Stimulated activated effector memory CD8-positive, alpha-beta T cell treated with anti-CD3 and anti-CD28 coated beads, Interleukin-12 subunit alpha, Interleukin-12 subunit beta, amount 100 ng/mL, for 72 hours (primary cell): ENCODE results near the gene DNAAF5.
A peak's percentile ranks its signal among the peaks of the same experiment; 100 is the strongest.

Experiments
- ATAC-seq: fragments of 150-1000 bp; cut with Tn5 transposase; 2 replicates; pipeline ENCODE4 v1.10.0; 2021
- DNase-seq, 2 donors: peaks; one replicate each; pipeline ENCODE4 v3.0.0; 2021 to 2022; ENCODE audit warnings: low spot score in 2 of 2
- H3K27ac Mint-ChIP-seq: one replicate; pipeline ENCODE4 v1.8.0; 2022; ENCODE audit warnings: mild to moderate bottlenecking, mixed read lengths
- H3K36me3 Mint-ChIP-seq: one replicate; pipeline ENCODE4 v1.8.0; 2022; ENCODE audit warnings: mild to moderate bottlenecking, mixed read lengths
- H3K4me1 Mint-ChIP-seq: one replicate; pipeline ENCODE4 v1.8.0; 2022; ENCODE audit warnings: mixed read lengths
- H3K4me3 Mint-ChIP-seq: one replicate; pipeline ENCODE4 v1.8.0; 2022; ENCODE audit warnings: mild to moderate bottlenecking, mixed read lengths
- H3K9me3 Mint-ChIP-seq: one replicate; pipeline ENCODE4 v1.8.0; 2022; ENCODE audit warnings: mixed read lengths

The DNAAF5 gene

DNA sequence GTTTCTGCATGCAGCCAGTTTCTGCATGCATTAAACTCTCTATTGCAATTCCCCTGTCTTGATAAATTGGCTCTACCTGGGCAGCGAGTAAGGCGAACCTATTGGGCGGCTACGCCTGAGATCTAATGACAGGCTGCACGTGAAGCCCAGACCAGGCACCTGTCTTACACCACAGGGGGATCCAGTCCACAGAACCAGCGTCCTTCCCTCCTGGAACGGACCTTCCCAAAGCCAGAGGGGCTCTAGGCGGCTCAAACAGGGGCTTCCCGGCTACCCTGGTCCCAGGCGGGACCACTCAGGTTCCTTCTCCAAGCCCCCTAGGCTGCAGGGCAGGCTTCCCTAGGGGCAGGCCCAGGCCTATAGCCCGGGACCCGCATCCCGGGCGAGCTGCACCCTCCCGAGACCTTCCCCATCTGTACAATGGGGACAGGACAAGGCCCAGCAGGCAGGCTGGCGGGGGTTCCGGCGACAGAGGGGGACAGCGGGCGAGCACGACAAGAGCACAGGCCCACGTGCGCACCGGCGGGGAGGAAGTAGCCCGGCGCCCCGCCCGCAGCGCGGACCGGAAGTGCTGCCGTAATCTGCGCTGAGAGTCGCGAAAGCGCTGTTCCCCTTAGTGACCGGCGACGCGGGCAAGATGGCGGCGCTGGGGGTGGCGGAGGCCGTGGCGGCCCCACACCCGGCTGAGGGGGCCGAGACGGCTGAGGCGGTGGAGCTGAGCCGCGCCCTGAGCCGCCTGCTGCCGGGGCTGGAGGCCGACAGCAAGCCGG lies at the start of gene DNAAF5:
DNAAF5 (plus strand) TSS at position 616 of the 770 bp plus-strand sequence; CDS start at position 638, 22 bp downstream.
- DNase-seq (peak; percentile 59 to 91), ATAC-seq (peak; percentile 95)
- Mint-ChIP-seq H3K27ac (peak within 1 kb of the TSS; percentile 87), H3K9me3 (no peaks in the 10 kb centered on the region), H3K4me3 (peak within 1 kb of the TSS; percentile 80), H3K4me1 (peaks cover 24% of the 10 kb centered on the region), H3K36me3 (peaks cover 16% of the 10 kb centered on the region)

DNA sequence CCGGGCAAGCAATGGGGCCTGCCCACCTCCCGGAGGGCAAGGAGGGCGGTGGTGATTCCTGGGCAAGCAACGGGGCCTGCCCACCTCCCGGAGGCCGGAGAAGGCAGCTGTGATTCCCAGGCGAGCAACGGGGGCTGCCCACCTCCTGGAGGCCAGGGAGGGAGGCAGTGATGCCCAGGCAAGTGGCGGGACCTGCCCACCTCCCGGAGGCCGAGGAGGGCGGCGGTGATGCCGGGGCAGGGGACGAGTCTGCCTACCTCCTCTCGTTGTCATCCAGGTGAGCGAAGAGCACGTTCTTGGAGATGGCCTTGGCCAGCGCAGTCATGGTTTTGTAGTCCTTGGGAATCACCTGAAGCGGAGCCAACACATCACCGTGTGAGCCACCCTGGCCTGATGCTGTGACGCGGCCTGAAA lies 49.5 kb upstream of the DNAAF5 start:
- no peak overlapping the region for H3K27ac Mint-ChIP-seq
- no peak for DNase-seq
- no peak overlapping the region for H3K4me3 Mint-ChIP-seq
- no peak for ATAC-seq
- peaks cover 14% of the 10 kb centered on the region for H3K36me3 Mint-ChIP-seq
- peaks cover 3% of the 10 kb centered on the region for H3K9me3 Mint-ChIP-seq
- peaks cover 8% of the 10 kb centered on the region for H3K4me1 Mint-ChIP-seq

DNA sequence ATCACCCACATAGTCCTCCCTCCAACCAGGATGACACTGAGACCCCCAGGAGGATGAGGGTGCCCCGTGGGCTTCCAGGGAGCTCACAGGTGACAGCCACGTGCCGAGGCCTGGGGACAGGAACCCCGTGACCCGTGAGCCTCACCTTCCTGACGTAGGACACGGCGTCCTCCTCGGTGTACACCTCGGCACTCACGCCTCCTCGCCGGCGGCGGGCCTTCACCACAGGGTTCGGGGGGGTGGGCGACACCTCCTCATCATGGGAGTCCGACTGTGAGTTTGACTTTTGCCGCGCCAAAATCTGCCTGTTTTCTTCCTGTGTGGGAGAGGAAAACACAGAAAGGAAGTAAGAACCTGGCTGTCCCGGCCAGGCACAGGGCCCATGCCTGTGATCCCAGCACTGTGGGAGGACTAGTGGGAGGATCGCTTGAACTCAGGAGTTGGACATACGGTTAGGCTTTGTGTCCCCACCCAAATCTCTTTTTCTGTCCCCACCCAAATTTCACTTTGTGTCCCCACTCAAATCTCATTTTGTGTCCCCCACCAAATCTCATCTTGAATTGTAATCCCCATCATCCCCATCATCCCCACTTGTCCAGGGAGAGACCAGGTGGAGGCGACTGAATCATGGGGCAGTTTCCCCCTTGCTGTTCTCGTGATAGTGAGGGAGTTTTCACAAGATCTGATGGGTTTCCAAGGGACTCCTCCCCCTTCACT lies 45.9 kb upstream of the DNAAF5 start:
- Mint-ChIP-seq H3K9me3 (peaks cover 7% of the 10 kb centered on the region), H3K4me1 (no peaks in the 10 kb centered on the region), H3K27ac (no peak overlapping the region), H3K4me3 (no peak overlapping the region), H3K36me3 (peaks cover 19% of the 10 kb centered on the region)
- DNase-seq = no peak
- no peak for ATAC-seq

DNA sequence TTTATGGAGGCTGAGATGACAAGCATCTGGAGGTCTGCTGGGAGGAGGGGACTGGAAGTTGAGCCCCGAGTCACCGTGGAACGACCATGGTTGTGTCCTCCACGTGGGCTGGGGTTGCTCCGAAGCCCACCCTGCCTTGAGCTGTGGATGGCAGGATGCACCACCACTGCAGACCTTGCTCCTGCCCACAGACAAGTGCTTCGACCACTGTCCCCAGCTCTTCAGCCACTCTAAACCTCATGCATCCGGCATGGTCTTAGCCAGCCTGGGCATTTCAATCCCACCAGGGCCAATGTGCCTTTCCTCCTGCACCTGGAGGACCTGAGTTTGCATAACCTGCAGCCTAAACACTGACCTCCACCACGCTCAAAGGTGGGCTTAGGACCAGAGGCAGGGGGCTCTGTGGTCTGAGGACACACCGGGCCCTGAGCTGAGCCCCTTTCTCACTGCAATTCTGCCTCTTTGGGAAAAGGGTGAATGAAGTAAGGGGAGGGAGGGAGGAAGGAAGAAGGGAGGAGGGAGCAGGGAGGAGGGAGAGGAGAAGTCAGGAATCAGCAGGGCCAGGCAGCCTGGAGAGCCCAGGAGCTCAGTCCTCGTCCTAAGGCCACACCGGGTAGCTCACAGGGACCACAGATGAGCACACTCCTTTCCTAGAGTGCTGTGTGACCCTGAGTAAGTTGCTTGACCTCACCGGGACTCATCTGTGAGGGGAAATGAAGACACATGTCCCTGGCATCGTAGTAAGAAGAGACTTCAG lies 44.8 kb upstream of the DNAAF5 start:
- Mint-ChIP-seq H3K36me3 (peaks cover 19% of the 10 kb centered on the region), H3K9me3 (peaks cover 10% of the 10 kb centered on the region), H3K4me3 (no peak overlapping the region), H3K4me1 (no peaks in the 10 kb centered on the region), H3K27ac (no peak overlapping the region)
- ATAC-seq = no peak
- no peak for DNase-seq

DNA sequence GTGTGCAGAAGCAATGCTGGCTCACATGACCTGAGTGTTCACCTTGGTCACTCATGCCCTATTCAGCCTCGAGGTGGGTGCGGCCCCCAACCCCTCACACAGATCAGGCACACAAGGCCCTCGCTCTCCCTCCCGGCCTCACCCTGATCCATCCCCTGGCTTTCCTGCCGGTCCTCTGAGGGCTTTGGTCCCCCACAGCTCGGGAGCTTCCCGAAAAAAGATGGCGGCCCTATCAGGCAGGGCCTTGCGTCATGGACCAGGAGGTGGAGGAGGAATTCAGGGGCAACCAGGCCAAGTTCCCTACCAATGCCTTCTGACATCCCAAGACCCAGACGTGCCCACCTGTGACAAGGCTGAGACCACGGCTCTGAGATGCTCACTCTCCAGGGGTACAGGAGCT lies 43.7 kb upstream of the DNAAF5 start:
- DNase-seq = no peak
- H3K9me3 Mint-ChIP-seq = peaks cover 17% of the 10 kb centered on the region
- H3K27ac Mint-ChIP-seq = no peak overlapping the region
- H3K4me3 Mint-ChIP-seq = no peak overlapping the region
- no peaks in the 10 kb centered on the region for H3K4me1 Mint-ChIP-seq
- H3K36me3 Mint-ChIP-seq = peaks cover 19% of the 10 kb centered on the region
- no peak for ATAC-seq

DNA sequence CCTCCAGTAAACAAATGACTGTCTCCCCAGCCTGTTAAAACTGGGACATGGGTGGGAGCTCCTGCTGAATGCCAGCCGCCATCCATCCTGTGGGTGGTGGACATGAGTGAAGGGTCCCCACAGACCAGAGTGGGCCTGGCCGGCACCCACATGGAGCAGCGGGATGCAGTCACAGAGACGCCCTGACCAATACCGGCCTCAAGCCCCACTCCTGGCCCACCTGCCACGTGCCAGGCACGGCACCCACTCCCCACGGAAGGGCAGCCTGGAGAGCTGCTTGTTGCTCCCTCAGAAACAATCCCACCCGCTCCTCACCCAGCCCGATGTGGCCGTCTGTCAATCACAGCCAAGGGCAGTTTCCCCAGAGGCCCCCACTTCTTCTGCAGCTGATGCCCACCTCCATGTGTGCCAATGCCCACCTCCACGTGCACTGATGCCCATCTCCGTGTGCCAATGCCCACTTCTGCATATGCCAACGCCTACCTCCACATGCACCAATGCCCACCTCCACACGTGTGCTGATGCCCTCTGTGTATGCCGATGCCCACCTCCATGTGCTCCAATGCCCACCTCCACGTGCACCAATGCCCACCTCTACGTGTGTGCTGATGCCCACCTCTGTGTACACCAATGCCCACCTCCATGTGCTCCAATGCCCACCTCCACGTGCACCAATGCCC lies 42.8 kb upstream of the DNAAF5 start:
- H3K27ac Mint-ChIP-seq = no peak overlapping the region
- no peak overlapping the region for H3K4me3 Mint-ChIP-seq
- peaks cover 19% of the 10 kb centered on the region for H3K9me3 Mint-ChIP-seq
- no peaks in the 10 kb centered on the region for H3K4me1 Mint-ChIP-seq
- DNase-seq (no peak), ATAC-seq (no peak)
- peaks cover 13% of the 10 kb centered on the region for H3K36me3 Mint-ChIP-seq

DNA sequence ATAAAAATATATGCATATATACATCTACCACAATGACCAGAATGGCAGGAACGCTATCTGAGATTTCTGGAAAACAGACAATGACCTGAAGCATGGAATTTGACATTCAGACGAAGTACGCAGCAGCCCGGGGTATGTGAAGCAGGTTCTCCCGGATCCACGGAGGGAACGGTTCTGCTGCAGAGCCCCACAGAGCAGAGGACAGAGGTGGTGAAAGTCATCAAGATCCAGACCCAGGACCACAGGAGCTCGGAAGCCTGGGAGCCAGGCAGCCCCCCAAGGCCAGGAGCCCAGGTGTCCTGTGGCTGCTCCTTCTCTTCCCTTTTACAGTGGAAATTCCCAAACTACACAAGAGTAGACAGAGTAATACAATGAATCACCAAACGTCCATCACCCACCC lies 42.1 kb upstream of the DNAAF5 start:
- Mint-ChIP-seq H3K4me3 (no peak overlapping the region), H3K27ac (no peak overlapping the region), H3K9me3 (peaks cover 21% of the 10 kb centered on the region), H3K4me1 (no peaks in the 10 kb centered on the region), H3K36me3 (peaks cover 9% of the 10 kb centered on the region)
- no peak for ATAC-seq
- no peak for DNase-seq

DNA sequence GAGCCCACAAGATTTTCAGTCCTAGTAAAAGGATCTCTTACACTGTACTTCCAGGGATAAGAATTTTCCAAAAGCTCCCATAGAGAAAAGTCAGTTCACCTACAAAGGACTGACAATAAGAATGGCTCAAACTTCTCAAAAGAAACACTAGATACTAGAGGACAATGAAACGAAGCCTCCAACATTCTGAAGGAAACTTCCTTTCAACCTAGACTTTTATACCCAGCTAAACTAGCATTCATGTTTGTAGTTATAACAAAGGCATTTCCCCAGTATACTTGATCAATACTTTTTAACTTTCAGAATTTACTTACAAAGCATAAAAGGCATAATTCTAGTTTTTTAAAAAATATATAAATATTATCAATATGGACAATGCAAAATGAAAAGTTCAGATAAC lies 41.0 kb upstream of the DNAAF5 start:
- DNase-seq (no peak), ATAC-seq (no peak)
- H3K9me3 Mint-ChIP-seq = peaks cover 21% of the 10 kb centered on the region
- peaks cover 5% of the 10 kb centered on the region for H3K36me3 Mint-ChIP-seq
- H3K27ac Mint-ChIP-seq = no peak overlapping the region
- no peaks in the 10 kb centered on the region for H3K4me1 Mint-ChIP-seq
- no peak overlapping the region for H3K4me3 Mint-ChIP-seq

DNA sequence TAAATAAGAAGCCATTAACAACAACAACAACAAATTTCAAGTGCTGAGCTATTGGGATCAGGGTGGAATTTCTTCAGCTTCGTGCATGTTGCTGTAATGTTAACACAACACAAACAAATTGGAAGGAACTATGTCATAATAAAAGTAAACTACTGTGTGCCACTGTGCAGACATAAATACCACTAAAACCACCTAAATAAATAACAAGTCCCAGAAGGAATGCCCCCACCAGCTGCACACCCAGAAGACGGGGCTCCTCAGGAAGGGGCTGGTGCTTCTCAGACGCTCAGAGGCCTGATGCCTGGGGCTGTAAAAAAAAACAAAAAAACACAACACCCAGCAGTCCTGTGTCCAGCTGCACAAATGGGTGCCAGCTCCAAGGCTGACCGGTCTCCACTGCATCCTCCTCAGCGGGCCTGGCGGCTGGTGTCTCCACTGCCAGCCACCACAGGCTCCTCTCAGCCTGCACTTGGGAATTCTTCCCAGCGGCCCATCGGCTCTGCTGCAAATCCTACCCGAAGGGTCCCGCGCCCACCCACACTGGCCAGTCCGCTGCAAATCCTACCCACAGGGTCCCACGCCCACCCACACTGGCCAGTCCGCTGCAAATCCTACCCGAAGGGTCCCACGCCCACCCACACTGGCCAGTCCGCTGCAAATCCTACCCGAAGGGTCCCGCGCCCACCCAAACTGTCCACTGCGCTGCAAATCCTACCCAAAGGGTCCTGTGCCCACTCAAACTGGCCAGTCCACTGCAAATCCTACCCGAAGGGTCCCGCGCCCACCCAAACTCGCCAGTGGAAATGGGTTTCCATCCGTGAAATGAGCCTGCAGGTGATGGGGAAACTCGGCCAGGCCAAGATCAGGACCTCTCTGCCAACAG lies 35.8 kb upstream of the DNAAF5 start:
- no peaks in the 10 kb centered on the region for H3K4me1 Mint-ChIP-seq
- DNase-seq (no peak), ATAC-seq (no peak)
- peaks cover 14% of the 10 kb centered on the region for H3K9me3 Mint-ChIP-seq
- H3K27ac Mint-ChIP-seq = no peak overlapping the region
- H3K36me3 Mint-ChIP-seq = no peaks in the 10 kb centered on the region
- H3K4me3 Mint-ChIP-seq = no peak overlapping the region

DNA sequence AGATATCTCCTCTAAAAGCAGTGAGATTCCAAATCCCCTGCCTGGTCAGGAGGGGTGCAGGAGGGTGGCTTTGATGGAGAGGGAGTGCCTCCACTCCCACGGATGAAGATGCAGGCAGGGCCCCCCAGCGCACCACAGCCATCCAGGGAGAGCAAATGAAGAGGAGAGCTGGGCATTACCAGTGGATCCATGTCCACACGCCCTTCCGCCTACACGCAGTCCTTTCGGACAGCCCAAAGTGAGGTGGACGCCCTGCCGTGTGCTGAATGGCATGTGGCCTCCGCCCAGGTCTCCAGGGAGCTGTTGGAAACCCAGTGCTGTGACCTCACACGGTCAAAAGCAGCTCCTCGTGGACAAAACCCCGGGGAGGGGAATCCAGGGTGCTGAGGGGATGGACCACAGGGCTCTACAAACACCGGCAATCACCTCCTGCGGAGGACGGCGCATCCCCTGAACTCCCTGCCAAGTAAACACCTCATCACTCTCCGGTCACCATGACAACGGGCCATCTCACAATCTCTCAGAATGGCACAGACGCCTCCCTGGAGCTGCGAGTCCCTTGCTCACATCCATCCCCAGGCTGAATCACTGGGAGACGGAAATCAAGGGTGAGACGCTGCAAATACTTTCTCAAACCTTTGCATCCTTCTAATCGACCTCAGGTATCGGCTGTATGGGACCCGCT lies 35.0 kb upstream of the DNAAF5 start:
- no peak for DNase-seq
- Mint-ChIP-seq H3K4me3 (no peak overlapping the region), H3K36me3 (no peaks in the 10 kb centered on the region), H3K4me1 (no peaks in the 10 kb centered on the region), H3K9me3 (peaks cover 12% of the 10 kb centered on the region), H3K27ac (no peak overlapping the region)
- ATAC-seq = no peak

DNA sequence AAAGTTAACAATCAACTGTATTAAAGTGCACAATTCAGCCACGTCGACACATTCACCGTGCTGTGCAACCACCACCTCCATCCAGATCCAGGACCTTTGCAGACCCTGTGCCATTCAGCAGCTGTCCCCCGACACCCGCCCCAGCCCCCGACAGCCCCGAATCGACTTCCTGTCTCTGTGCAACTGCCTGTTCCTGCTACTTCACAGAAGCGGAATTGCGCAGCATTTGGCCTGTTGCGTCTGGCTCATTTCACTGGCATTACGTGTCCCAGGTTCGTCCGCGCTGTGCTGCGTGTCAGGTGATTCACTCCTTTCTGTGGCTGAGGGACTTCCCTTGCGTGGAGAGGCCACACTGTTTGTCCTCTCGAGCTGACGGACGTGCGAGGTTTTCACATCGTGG lies 33.2 kb upstream of the DNAAF5 start:
- no peak for ATAC-seq
- H3K4me3 Mint-ChIP-seq = no peak overlapping the region
- no peak overlapping the region for H3K27ac Mint-ChIP-seq
- no peak for DNase-seq
- H3K9me3 Mint-ChIP-seq = peaks cover 4% of the 10 kb centered on the region
- H3K4me1 Mint-ChIP-seq = no peaks in the 10 kb centered on the region
- H3K36me3 Mint-ChIP-seq = no peaks in the 10 kb centered on the region

DNA sequence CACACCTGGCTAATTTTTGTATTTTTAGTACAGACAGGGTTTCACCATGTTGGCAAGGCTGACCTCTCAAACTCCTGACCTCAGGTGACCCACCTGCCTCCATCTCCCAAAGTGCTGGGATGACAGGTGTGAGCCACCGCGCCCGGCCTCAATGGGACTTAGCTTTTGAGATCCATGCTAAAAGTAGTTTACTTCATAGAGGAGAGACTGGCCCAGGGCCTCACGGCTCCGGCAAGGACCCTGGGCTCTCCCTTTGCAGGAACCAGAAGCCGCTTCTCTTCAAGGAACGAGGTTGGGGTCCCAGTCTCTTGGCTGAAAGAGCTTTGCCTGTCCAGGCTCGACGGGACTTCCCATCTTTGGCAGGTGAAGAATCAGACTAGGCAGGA lies 30.1 kb upstream of the DNAAF5 start:
- Mint-ChIP-seq H3K9me3 (no peaks in the 10 kb centered on the region), H3K27ac (no peak overlapping the region), H3K4me3 (no peak overlapping the region), H3K4me1 (no peaks in the 10 kb centered on the region), H3K36me3 (no peaks in the 10 kb centered on the region)
- no peak for DNase-seq
- ATAC-seq = no peak

DNA sequence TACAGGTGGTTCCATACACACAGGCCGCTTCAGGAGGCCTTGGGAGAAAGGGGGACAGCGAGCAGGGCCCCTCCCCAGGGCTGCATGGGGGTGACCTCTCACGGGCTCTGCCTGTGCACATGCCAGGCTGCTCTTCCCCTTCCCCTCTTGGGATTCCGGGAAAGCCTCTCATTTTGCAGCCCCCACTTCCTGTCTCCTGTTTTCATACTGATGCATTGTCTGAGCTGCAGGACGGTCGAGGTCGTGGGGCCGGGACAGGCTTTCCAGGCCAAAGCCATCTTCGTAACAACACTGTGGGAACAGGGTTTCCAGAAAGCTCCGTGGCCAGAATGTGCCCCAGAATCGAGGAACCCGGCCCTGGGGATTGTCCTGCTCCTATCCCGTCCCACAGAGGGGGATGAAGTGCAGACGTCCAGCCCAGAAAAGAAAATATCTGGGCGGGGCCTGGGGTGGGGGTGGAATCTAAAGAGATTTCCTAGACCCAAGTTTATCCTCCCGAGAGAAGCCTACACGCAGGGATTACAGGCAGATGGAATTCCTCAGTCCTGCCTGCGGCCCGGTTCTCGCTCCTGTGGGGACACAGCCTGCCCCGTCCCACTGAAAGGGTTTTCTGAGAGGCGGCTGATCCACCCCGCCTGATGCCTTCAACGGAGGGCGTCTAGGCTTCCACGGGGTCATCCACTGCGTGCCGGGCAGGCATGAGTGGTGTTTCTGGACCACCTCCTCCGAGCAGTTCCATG lies 29.5 kb upstream of the DNAAF5 start:
- ATAC-seq (no peak), DNase-seq (no peak)
- Mint-ChIP-seq H3K4me3 (no peak overlapping the region), H3K9me3 (peaks cover under 1% of the 10 kb centered on the region), H3K4me1 (no peaks in the 10 kb centered on the region), H3K36me3 (no peaks in the 10 kb centered on the region), H3K27ac (no peak overlapping the region)
